ENCODE measurements around the gene CALML5. TPM values are rescaled to one million over a fixed set of nuclear protein-coding genes. Genes with fewer than 3 reads are reported as not detected.

CALML5 gene
- total RNA-seq (2022; extraction: Qiagen RNA extraction; ENCODE audit: low read depth): not detected in 5 replicates

GRCh38 chr10:5499493-5500140 lies at the start of gene CALML5:
CALML5 (minus strand) TSS chr10:5499570; CDS start chr10:5499438, 132 bp downstream.

GRCh38 chr10:5524641-5525560 lies 25.5 kb upstream of the CALML5 start, which contains the start of gene CALML3:
CALML3 (plus strand) TSS chr10:5524961; CDS start chr10:5525086, 125 bp downstream.

Other genes starting within 250 kb of the CALML5 start
- not detected in 5 replicates for gene UCN3, start 134.6 kb downstream of the CALML5 start, total RNA-seq (2022; extraction: Qiagen RNA extraction; ENCODE audit: low read depth)
- 0.24 to 0.49 TPM (median 0.31 TPM) in 5 replicates for gene TUBAL3, start 94.7 kb downstream of the CALML5 start, total RNA-seq (2022; extraction: Qiagen RNA extraction; ENCODE audit: low read depth)
- 72.1 to 99.4 TPM (median 86.8 TPM) in 5 replicates for gene NET1, start 87.0 kb downstream of the CALML5 start, total RNA-seq (2022; extraction: Qiagen RNA extraction; ENCODE audit: low read depth)
- gene CALML3, start 25.4 kb upstream of the CALML5 start, total RNA-seq (2022; extraction: Qiagen RNA extraction; ENCODE audit: low read depth): not detected in 5 replicates
- gene ASB13, start 167.0 kb upstream of the CALML5 start, total RNA-seq (2022; extraction: Qiagen RNA extraction; ENCODE audit: low read depth): 19.5 to 25.3 TPM (median 20.6 TPM) in 5 replicates
- 30.0 to 44.1 TPM (median 38.8 TPM) in 5 replicates for gene TASOR2, start 185.3 kb upstream of the CALML5 start, total RNA-seq (2022; extraction: Qiagen RNA extraction; ENCODE audit: low read depth)